Pancreas (tissue), 10 donors: ENCODE measurements around the gene ARHGEF38. TPM values are rescaled to one million over a fixed set of nuclear protein-coding genes. Genes with fewer than 3 reads are reported as not detected.
A peak's percentile ranks its signal among the peaks of the same experiment; 100 is the strongest.

Source experiments
- ATAC-seq, 4 donors: fragments of 200-7000 bp; cut with Tn5 transposase; one replicate each; pipeline versions ENCODE4 v1.8.0 to v1.9.1; 2020; ENCODE audit warnings: mild to moderate bottlenecking in 4 of 4, moderate library complexity in 4 of 4
- DNase-seq, 6 donors: peaks; one replicate each; pipeline ENCODE4 v3.0.0-alpha.2; 2020
- FAIRE-seq: peaks from 2 replicates; lab custom pipeline; 2012; peaks lifted over from hg19 to GRCh38; lab: Jason Lieb, UNC
- H3K27ac ChIP-seq, 4 donors: fragments of 200-600 bp; sonication (generic); 1 replicate in 3 of 4; 2 replicates in 1 of 4; pipeline versions ENCODE4 v1.5.0 to v1.8.0; 2020
- H3K27me3 ChIP-seq, 4 donors: fragments of 200-600 bp; one replicate each; pipeline ENCODE4 v1.8.0; 2021
- H3K36me3 ChIP-seq, 3 donors: fragments of 200-600 bp; sonication (generic) in 1 of 3; one replicate each; pipeline versions ENCODE4 v1.5.0 to v1.8.0; 2020 to 2021
- H3K4me1 ChIP-seq, 3 donors: fragments of 200-600 bp; one replicate each; pipeline ENCODE4 v1.8.0; 2021
- H3K4me3 ChIP-seq, 4 donors: fragments of 200-600 bp; sonication (generic) in 2 of 4; one replicate each; pipeline versions ENCODE4 v1.5.0 to v1.8.0; 2020 to 2021
- H3K9me3 ChIP-seq, 4 donors: fragments of 200-600 bp; one replicate each; pipeline ENCODE4 v1.8.0; 2021
- WGBS, 2 donors: extraction: QIAGEN DNeasy Blood & Tissue Kit; methylation state at CpG; one replicate each; pipeline ENCODE4 v1.1.7; 2013; 5-methylcytosine and 5-hydroxymethylcytosine counted together
- intact Hi-C, 3 donors: fragments of 100-400 bp; cut with DNase I; formaldehyde crosslinking; loops; one replicate each; pipeline versions ENCODE4 v1.11.1 to v1.14.2; 2022
- polyA plus RNA-seq, 2 donors: library from polyadenylated mRNA; stranded (reverse); fragments of 200-250 nt; gene quantifications; one replicate each; pipeline ENCODE4 v1.2.3, GENCODE V29; 2013
- total RNA-seq, 6 donors: library from RNA; stranded (reverse); fragmentation: NEBNext Ultra II Directional in 4 of 6; extraction: Animal tissue kit (Norgen Biotek cat#: 25700) in 4 of 6; gene quantifications; one replicate each; pipeline versions ENCODE4 v1.2.1 to v1.2.4, GENCODE V29; 2021 to 2023
- TF ChIP-seq, protein P1 (sequence below), 4 donors: fragments of 200-600 bp; sonication (generic) in 3 of 4; IDR thresholded peaks; one replicate each; pipeline versions ENCODE4 v1.5.0 to v1.8.0; 2021; ENCODE audit warnings: antibody characterized with exemption in 4 of 4
- donor health status: healthy with polysubstance abuse.
- donor health status: DM: no; HTN: no; CAD: no; lungs with moderate emphysema.
- donor health status: DM: no; HTN: no; CAD: no.
- donor health status: control.
- donor health status: control.
- donor health status: Bipolar disorder and iron deficiency.
- donor health status: DM: yes; HTN: yes; CAD: no.
- donor health status: DM: no; HTN: no; CAD: no.
- donor health status: DM: no; HTN: no; CAD: no.
- donor health status: DM: yes; HTN: yes; CAD: no.

Gene ARHGEF38
- total and polyA plus RNA-seq, 8 donors = 5.0 to 19.2 (median 8.2) TPM

DNA sequence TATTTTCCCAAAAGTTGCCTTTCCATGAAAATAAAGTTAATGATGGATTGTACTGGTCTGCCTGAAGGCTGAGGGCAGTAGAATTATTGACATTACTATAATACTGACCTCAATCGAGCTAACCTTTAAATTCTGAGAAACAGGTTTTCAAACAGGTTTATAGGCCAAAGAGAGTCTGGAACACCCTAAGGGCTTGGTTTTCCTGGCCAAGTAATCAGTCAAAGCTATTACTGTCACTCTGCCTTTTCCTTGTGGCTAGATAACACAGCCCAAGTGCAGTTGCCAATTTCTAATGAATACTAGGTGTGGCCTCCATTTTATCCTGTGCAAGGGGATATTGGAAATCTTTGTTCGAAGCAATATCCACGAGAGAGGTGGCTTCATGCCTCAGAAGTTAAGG is 80.8 kb downstream of the ARHGEF38 start:
- TF ChIP-seq, protein P1, sequence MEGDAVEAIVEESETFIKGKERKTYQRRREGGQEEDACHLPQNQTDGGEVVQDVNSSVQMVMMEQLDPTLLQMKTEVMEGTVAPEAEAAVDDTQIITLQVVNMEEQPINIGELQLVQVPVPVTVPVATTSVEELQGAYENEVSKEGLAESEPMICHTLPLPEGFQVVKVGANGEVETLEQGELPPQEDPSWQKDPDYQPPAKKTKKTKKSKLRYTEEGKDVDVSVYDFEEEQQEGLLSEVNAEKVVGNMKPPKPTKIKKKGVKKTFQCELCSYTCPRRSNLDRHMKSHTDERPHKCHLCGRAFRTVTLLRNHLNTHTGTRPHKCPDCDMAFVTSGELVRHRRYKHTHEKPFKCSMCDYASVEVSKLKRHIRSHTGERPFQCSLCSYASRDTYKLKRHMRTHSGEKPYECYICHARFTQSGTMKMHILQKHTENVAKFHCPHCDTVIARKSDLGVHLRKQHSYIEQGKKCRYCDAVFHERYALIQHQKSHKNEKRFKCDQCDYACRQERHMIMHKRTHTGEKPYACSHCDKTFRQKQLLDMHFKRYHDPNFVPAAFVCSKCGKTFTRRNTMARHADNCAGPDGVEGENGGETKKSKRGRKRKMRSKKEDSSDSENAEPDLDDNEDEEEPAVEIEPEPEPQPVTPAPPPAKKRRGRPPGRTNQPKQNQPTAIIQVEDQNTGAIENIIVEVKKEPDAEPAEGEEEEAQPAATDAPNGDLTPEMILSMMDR (IDR thresholded peaks at IDR 0.05) = no peak
- intact Hi-C loops = no loop called here
- Histone ChIP-seq H3K4me3 (no peak overlapping the region), H3K27me3 (no peaks in the 10 kb centered on the region), H3K27ac (peak overlapping the region in 2 of 4 donors; percentile 43 to 45), H3K9me3 (no peaks in the 10 kb centered on the region), H3K4me1 (peaks cover 18 to 19% (median 18%) of the 10 kb centered on the region in 3 donors), H3K36me3 (no peaks in the 10 kb centered on the region)
- FAIRE-seq (no peak), ATAC-seq (peak; percentile 78 to 90 (median 90)), DNase-seq (peak in 1 of 6 donors; percentile 26)
- 7 to 11% methylated on average over 3 of the region's 3 CpGs for WGBS, 2 donors

DNA sequence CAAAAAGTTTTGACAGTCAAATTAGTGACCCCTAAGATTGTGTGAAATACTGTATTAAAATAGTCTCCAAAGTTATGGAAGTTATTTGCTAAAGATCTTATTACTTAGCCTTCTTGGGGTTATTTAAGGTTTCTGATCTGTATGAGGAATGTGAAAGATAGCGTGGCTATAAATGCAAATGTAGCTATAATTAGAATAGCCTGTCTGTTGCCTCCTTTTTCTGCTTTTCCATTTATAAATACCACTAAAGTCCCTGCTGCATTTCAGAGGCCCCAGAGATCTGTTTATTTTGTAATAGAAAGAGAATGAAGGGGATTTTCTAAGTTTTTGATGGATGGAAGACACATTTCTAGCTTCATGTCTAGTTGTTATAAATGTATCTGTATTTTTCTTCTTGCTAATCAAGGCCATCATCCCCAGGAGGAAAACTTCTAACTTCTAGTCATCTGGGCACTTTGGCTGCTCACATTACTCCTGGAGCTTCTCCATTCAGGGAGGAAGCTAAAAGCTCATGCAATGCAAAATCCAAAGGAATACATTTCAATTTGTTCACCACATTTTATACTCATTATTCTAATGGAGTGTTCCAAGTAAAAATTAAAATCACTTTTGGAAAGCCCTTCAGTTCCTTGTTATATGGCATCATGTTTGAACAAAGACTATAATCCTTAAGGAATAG is 82.1 kb downstream of the ARHGEF38 start:
- Histone ChIP-seq H3K27ac (no peak overlapping the region), H3K36me3 (no peaks in the 10 kb centered on the region), H3K4me1 (peaks cover 18 to 19% (median 18%) of the 10 kb centered on the region in 3 donors), H3K27me3 (no peaks in the 10 kb centered on the region), H3K4me3 (no peak overlapping the region), H3K9me3 (no peaks in the 10 kb centered on the region)
- intact Hi-C loops = no loop called here
- FAIRE-seq (no peak), ATAC-seq (no peak), DNase-seq (no peak)
- TF ChIP-seq, protein P1 (IDR thresholded peaks at IDR 0.05) = no peak
- WGBS, 2 donors = 32 to 37% methylated on average over 1 of the region's 1 CpG

DNA sequence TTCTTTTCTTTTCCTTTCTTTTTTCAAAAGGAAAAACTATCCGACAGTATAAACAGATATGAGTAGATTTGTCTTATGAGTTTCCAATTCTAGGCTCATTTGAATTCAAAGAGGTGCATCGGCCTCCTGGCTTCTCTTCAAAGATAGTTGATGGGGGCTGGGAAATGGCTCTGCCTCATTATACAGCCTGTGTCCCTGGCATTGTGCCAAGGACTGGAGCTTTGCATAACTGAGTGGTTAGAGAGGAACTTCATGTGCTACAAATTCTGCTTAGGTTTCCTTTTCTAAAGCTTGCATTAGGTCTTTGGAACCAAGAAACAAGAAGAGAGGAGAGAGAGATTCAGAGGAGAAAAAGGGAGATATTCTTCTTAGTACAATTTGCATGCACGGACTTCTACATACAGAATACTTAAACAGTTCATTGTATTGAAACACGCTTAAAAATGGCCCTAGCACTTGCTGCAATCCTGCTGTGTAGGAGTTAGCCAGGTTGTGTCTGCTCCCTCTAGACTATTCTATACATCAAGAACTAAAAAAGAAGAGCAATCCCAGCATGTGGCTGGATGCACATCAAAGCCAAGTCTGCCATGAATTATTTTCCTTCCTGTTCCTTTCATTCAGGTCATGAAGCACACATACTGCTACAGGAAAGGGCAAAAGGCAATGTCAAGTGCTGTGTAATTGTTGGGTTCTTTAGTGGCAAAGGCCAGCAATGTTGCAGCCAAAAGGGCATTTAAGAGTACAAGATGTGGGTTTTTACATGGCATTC is 85.2 kb downstream of the ARHGEF38 start:
- no peaks in the 10 kb centered on the region for H3K27me3 ChIP-seq
- WGBS, 2 donors = 67 to 71% methylated on average over 4 of the region's 4 CpGs
- no peaks in the 10 kb centered on the region for H3K36me3 ChIP-seq
- TF ChIP-seq, protein P1 (IDR thresholded peaks at IDR 0.05) = no peak
- ATAC-seq (peak in 3 of 4 donors; percentile 57 to 64 (median 57)), DNase-seq (peak; percentile 11 to 67 (median 46)), FAIRE-seq (no peak)
- no peaks in the 10 kb centered on the region for H3K9me3 ChIP-seq
- H3K4me1 ChIP-seq = peaks cover 16 to 18% (median 17%) of the 10 kb centered on the region in 3 donors
- no peak overlapping the region for H3K4me3 ChIP-seq
- intact Hi-C loops = no loop called here
- H3K27ac ChIP-seq = no peak overlapping the region

DNA sequence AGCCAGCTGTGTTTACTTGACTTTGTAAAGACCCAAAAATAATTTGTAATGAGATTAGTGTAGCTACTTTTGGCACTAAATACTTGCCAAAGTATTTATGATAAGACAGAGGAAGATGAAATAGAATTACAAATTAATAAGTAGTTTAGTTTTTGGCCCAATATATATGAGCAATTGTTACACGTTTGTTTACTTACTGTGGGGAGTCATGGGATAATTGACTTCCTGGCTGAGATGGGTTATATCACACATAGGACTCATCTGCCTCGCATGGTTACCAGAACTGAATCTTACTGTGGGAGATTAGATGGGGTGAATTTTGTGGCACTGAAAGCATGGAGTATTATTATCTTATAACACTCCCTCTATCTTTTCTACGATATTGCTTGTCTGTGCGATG is 89.4 kb downstream of the ARHGEF38 start:
- no peak for ATAC-seq
- no peak for FAIRE-seq
- no peak overlapping the region for H3K27ac ChIP-seq
- H3K36me3 ChIP-seq = no peaks in the 10 kb centered on the region
- H3K9me3 ChIP-seq = no peaks in the 10 kb centered on the region
- H3K4me3 ChIP-seq = no peak overlapping the region
- H3K4me1 ChIP-seq = peaks cover 0 to 7% (median 6%) of the 10 kb centered on the region in 3 donors
- WGBS, 2 donors = 66 to 75% methylated on average over 4 of the region's 4 CpGs
- DNase-seq = no peak
- TF ChIP-seq, protein P1 (IDR thresholded peaks at IDR 0.05) = no peak
- no peaks in the 10 kb centered on the region for H3K27me3 ChIP-seq
- intact Hi-C loops = no loop called here
